Osteocyte (in vitro differentiated cells): ENCODE data around the gene CD200. TPM values are rescaled to one million over a fixed set of nuclear protein-coding genes. Genes with fewer than 3 reads are reported as not detected.
"Not testable (repeated sequence)": the region's sequence is repeated elsewhere in the genome, so short reads cannot be mapped to it uniquely, and the experiment has no call there.

Source experiments
- DNase-seq: peaks from one replicate; pipeline ENCODE4 v3.0.0; 2021; ENCODE audit warnings: mixed read lengths; ENCODE audit not compliant: unreplicated experiment; ENCODE audit errors: extremely low spot score
- H3K27ac Mint-ChIP-seq: one replicate; pipeline ENCODE4 v1.8.0; 2021; ENCODE audit warnings: mild to moderate bottlenecking, mixed read lengths; ENCODE audit not compliant: unreplicated experiment
- H3K27me3 Mint-ChIP-seq: one replicate; pipeline ENCODE4 v1.8.0; 2021; ENCODE audit warnings: mixed read lengths; ENCODE audit not compliant: unreplicated experiment
- H3K36me3 Mint-ChIP-seq: one replicate; pipeline ENCODE4 v1.8.0; 2021; ENCODE audit warnings: mixed read lengths; ENCODE audit not compliant: unreplicated experiment
- H3K4me1 Mint-ChIP-seq: one replicate; pipeline ENCODE4 v1.8.0; 2021; ENCODE audit warnings: mixed read lengths; ENCODE audit not compliant: unreplicated experiment
- H3K4me3 Mint-ChIP-seq: one replicate; pipeline ENCODE4 v1.8.0; 2021; ENCODE audit warnings: mild to moderate bottlenecking, moderate library complexity, mixed read lengths; ENCODE audit not compliant: unreplicated experiment
- H3K9me3 Mint-ChIP-seq: one replicate; pipeline ENCODE4 v1.8.0; 2021; ENCODE audit warnings: mixed read lengths; ENCODE audit not compliant: unreplicated experiment
- CTCF ChIP-seq: fragments of 200-600 bp; sonication (generic); IDR thresholded peaks from 2 replicates; pipeline ENCODE4 v1.5.0; 2021; ENCODE audit warnings: antibody characterized with exemption, mild to moderate bottlenecking, moderate library complexity
- total RNA-seq: library from RNA; stranded (reverse); gene quantifications from 2 replicates; pipeline ENCODE4 v1.2.1, GENCODE V29; 2021

The CD200 gene
- total RNA-seq, 1 donor from 2014 or later: 0.27 TPM

- H3K36me3 Mint-ChIP-seq: no peaks in the 10 kb centered on the region
- TF ChIP-seq CTCF: no peak
- no peak overlapping the region for H3K4me3 Mint-ChIP-seq
- peaks cover 11% of the 10 kb centered on the region for H3K9me3 Mint-ChIP-seq
- DNase-seq: no peak
- H3K27me3 Mint-ChIP-seq: no peaks in the 10 kb centered on the region
- H3K4me1 Mint-ChIP-seq: peaks cover 23% of the 10 kb centered on the region
- H3K27ac Mint-ChIP-seq: no peak overlapping the region
These were observed 61.2 kb downstream of the CD200 start for GRCh38 chr3:112394003-112394640.

GRCh38 chr3:112395181-112395895 is 62.4 kb downstream of the CD200 start:
- Mint-ChIP-seq H3K4me3 (no peak overlapping the region), H3K9me3 (peaks cover 11% of the 10 kb centered on the region), H3K27me3 (no peaks in the 10 kb centered on the region), H3K36me3 (no peaks in the 10 kb centered on the region), H3K4me1 (peaks cover 20% of the 10 kb centered on the region), H3K27ac (no peak overlapping the region)
- DNase-seq: no peak
- TF ChIP-seq CTCF: no peak

GRCh38 chr3:112395896-112396290 is 62.9 kb downstream of the CD200 start:
- TF ChIP-seq CTCF: no peak
- no peaks in the 10 kb centered on the region for H3K36me3 Mint-ChIP-seq
- peaks cover 16% of the 10 kb centered on the region for H3K4me1 Mint-ChIP-seq
- H3K4me3 Mint-ChIP-seq: no peak overlapping the region
- H3K27me3 Mint-ChIP-seq: no peaks in the 10 kb centered on the region
- no peak overlapping the region for H3K27ac Mint-ChIP-seq
- DNase-seq: no peak
- peaks cover 11% of the 10 kb centered on the region for H3K9me3 Mint-ChIP-seq

GRCh38 chr3:112397556-112397955 is 64.6 kb downstream of the CD200 start:
- Mint-ChIP-seq H3K4me1 (peaks cover 5% of the 10 kb centered on the region), H3K4me3 (no peak overlapping the region), H3K27me3 (no peaks in the 10 kb centered on the region), H3K36me3 (no peaks in the 10 kb centered on the region), H3K27ac (no peak overlapping the region), H3K9me3 (peaks cover 8% of the 10 kb centered on the region)
- DNase-seq: no peak
- no peak for TF ChIP-seq CTCF

- Mint-ChIP-seq H3K27me3 (no peaks in the 10 kb centered on the region), H3K9me3 (no peaks in the 10 kb centered on the region), H3K4me1 (peaks cover 4% of the 10 kb centered on the region), H3K27ac (no peak overlapping the region), H3K36me3 (no peaks in the 10 kb centered on the region), H3K4me3 (no peak overlapping the region)
- no peak for TF ChIP-seq CTCF
- DNase-seq: no peak
These were observed 66.1 kb downstream of the CD200 start for GRCh38 chr3:112399064-112399463.

- not testable (repeated sequence) for H3K4me3 Mint-ChIP-seq, H3K9me3 Mint-ChIP-seq, H3K27me3 Mint-ChIP-seq, H3K27ac Mint-ChIP-seq, H3K36me3 Mint-ChIP-seq, DNase-seq, H3K4me1 Mint-ChIP-seq
These were observed 66.6 kb downstream of the CD200 start for GRCh38 chr3:112399554-112399953.

GRCh38 chr3:112400317-112400716 is 67.4 kb downstream of the CD200 start:
- H3K4me1 Mint-ChIP-seq, DNase-seq, H3K27ac Mint-ChIP-seq, H3K4me3 Mint-ChIP-seq, H3K27me3 Mint-ChIP-seq, H3K9me3 Mint-ChIP-seq, H3K36me3 Mint-ChIP-seq: not testable (repeated sequence)
